ENCODE measurements around the gene ATP5MC2.
"Not testable (repeated sequence)": the region's sequence is repeated elsewhere in the genome, so short reads cannot be mapped to it uniquely, and the experiment has no call there.

ATP5MC2 gene

GRCh38 chr12:53688134-53688533, 12.3 kb upstream of the ATP5MC2 start:
- no peak for DNase-seq

- DNase-seq, result no peak
Measured at GRCh38 chr12:53686436-53686835, 10.6 kb upstream of the ATP5MC2 start.

- no peak for DNase-seq
Measured at GRCh38 chr12:53684654-53685220, 8.9 kb upstream of the ATP5MC2 start.

GRCh38 chr12:53683983-53684382, 8.1 kb upstream of the ATP5MC2 start:
- DNase-seq, result no peak

- DNase-seq, result no peak
Measured at GRCh38 chr12:53683494-53683893, 7.6 kb upstream of the ATP5MC2 start.

- not testable (repeated sequence) for DNase-seq
Measured at GRCh38 chr12:53680061-53680460, 4.2 kb upstream of the ATP5MC2 start.

GRCh38 chr12:53677800-53678148, 1.9 kb upstream of the ATP5MC2 start:
- peak; percentile 26 for DNase-seq

GRCh38 chr12:53677016-53677799, 1.3 kb upstream of the ATP5MC2 start:
- DNase-seq, result no peak

- DNase-seq, result peak; percentile 88
Measured at GRCh38 chr12:53676656-53677015, 753 bp upstream of the ATP5MC2 start.

- no peak for DNase-seq
Measured at GRCh38 chr12:53674977-53675700, 744 bp downstream of the ATP5MC2 start.

GRCh38 chr12:53670971-53671370, 4.9 kb downstream of the ATP5MC2 start:
- DNase-seq, result no peak

- peak; percentile 9 for DNase-seq
Measured at GRCh38 chr12:53670308-53670707, 5.6 kb downstream of the ATP5MC2 start.

GRCh38 chr12:53667080-53667479, 8.8 kb downstream of the ATP5MC2 start:
- no peak for DNase-seq

GRCh38 chr12:53664936-53665335, 10.9 kb downstream of the ATP5MC2 start:
- DNase-seq, result no peak

GRCh38 chr12:53664191-53664590, 11.7 kb downstream of the ATP5MC2 start:
- no peak for DNase-seq

GRCh38 chr12:53660041-53660440, 15.8 kb downstream of the ATP5MC2 start:
- DNase-seq, result peak; percentile 19

- peak; percentile 35 for DNase-seq
Measured at GRCh38 chr12:53659571-53659981, 16.3 kb downstream of the ATP5MC2 start.

- DNase-seq, result peak; percentile 60
Measured at GRCh38 chr12:53659011-53659551, 16.8 kb downstream of the ATP5MC2 start.

GRCh38 chr12:53657041-53657440, 18.8 kb downstream of the ATP5MC2 start:
- peak; percentile 37 for DNase-seq

GRCh38 chr12:53653595-53653994, 22.3 kb downstream of the ATP5MC2 start:
- DNase-seq, result no peak

GRCh38 chr12:53652366-53652765, 23.5 kb downstream of the ATP5MC2 start:
- DNase-seq, result no peak

GRCh38 chr12:53651737-53652136, 24.1 kb downstream of the ATP5MC2 start:
- no peak for DNase-seq

- not testable (repeated sequence) for DNase-seq
Measured at GRCh38 chr12:53646300-53646699, 29.6 kb downstream of the ATP5MC2 start.

GRCh38 chr12:53645165-53645564, 30.7 kb downstream of the ATP5MC2 start:
- no peak for DNase-seq

Data from DMS53 (cell line).